ENCODE results near the gene ADAMTS9.
"Not testable (repeated sequence)": the region's sequence is repeated elsewhere in the genome, so short reads cannot be mapped to it uniquely, and the experiment has no call there.

Gene ADAMTS9

GRCh38 chr3:64571982-64572381 is 115.8 kb downstream of the ADAMTS9 start:
- DNase-seq (ENCODE audit: low read depth) = no peak

GRCh38 chr3:64568895-64569517 is 118.8 kb downstream of the ADAMTS9 start:
- DNase-seq (ENCODE audit: low read depth) = no peak

- no peak for DNase-seq (ENCODE audit: low read depth)
Observed at GRCh38 chr3:64566859-64567258, 120.9 kb downstream of the ADAMTS9 start.

GRCh38 chr3:64563751-64564150 is 124.0 kb downstream of the ADAMTS9 start:
- DNase-seq (ENCODE audit: low read depth) = no peak

GRCh38 chr3:64561868-64562267 is 125.9 kb downstream of the ADAMTS9 start:
- DNase-seq (ENCODE audit: low read depth) = no peak

- no peak for DNase-seq (ENCODE audit: low read depth)
Observed at GRCh38 chr3:64561325-64561843, 126.4 kb downstream of the ADAMTS9 start.

- no peak for DNase-seq (ENCODE audit: low read depth)
Observed at GRCh38 chr3:64560791-64561190, 127.0 kb downstream of the ADAMTS9 start.

GRCh38 chr3:64559588-64559987 is 128.2 kb downstream of the ADAMTS9 start:
- no peak for DNase-seq (ENCODE audit: low read depth)

- no peak for DNase-seq (ENCODE audit: low read depth)
Observed at GRCh38 chr3:64556046-64556445, 131.8 kb downstream of the ADAMTS9 start.

- DNase-seq (ENCODE audit: low read depth) = no peak
Observed at GRCh38 chr3:64555351-64555750, 132.4 kb downstream of the ADAMTS9 start.

GRCh38 chr3:64554096-64554920 is 133.5 kb downstream of the ADAMTS9 start:
- DNase-seq (ENCODE audit: low read depth) = no peak

- no peak for DNase-seq (ENCODE audit: low read depth)
Observed at GRCh38 chr3:64552966-64553365, 134.8 kb downstream of the ADAMTS9 start.

GRCh38 chr3:64552160-64552559 is 135.6 kb downstream of the ADAMTS9 start:
- no peak for DNase-seq (ENCODE audit: low read depth)

GRCh38 chr3:64551697-64552096 is 136.1 kb downstream of the ADAMTS9 start:
- no peak for DNase-seq (ENCODE audit: low read depth)

- no peak for DNase-seq (ENCODE audit: low read depth)
Observed at GRCh38 chr3:64550745-64551144, 137.1 kb downstream of the ADAMTS9 start.

GRCh38 chr3:64549869-64550268 is 137.9 kb downstream of the ADAMTS9 start:
- no peak for DNase-seq (ENCODE audit: low read depth)

- DNase-seq (ENCODE audit: low read depth) = no peak
Observed at GRCh38 chr3:64548200-64548889, 139.5 kb downstream of the ADAMTS9 start.

- no peak for DNase-seq (ENCODE audit: low read depth)
Observed at GRCh38 chr3:64546856-64547255, 140.9 kb downstream of the ADAMTS9 start.

- DNase-seq (ENCODE audit: low read depth) = not testable (repeated sequence)
Observed at GRCh38 chr3:64545239-64545638, 142.6 kb downstream of the ADAMTS9 start.

GRCh38 chr3:64541803-64542202 is 146.0 kb downstream of the ADAMTS9 start:
- DNase-seq (ENCODE audit: low read depth) = no peak

- no peak for DNase-seq (ENCODE audit: low read depth)
Observed at GRCh38 chr3:64539451-64540196, 148.2 kb downstream of the ADAMTS9 start.

GRCh38 chr3:64536166-64536565 is 151.6 kb downstream of the ADAMTS9 start:
- no peak for DNase-seq (ENCODE audit: low read depth)
